HG03354 (cell line): ENCODE measurements around the gene MISP3.

Experiments used
- ATAC-seq: cut with Tn5 transposase; IDR thresholded peaks from one replicate; pipeline ENCODE4 v1.9.1; 2021; ENCODE audit warnings: mild to moderate bottlenecking; ENCODE audit not compliant: unreplicated experiment, poor library complexity, severe bottlenecking

The MISP3 gene

GRCh38 chr19:14073925-14074838, 1.6 kb downstream of the MISP3 start:
- no peak for ATAC-seq

GRCh38 chr19:14078411-14078810, 5.8 kb downstream of the MISP3 start:
- ATAC-seq: no peak

- peak; percentile 86 for ATAC-seq
Observed at GRCh38 chr19:14080887-14081796, 8.6 kb downstream of the MISP3 start.

- ATAC-seq: no peak
Observed at GRCh38 chr19:14081797-14082674, 9.4 kb downstream of the MISP3 start.

GRCh38 chr19:14082675-14082960, 10.0 kb downstream of the MISP3 start:
- ATAC-seq: no peak

GRCh38 chr19:14085309-14085995, 12.9 kb downstream of the MISP3 start, which contains the start of gene C19orf67:
Gene C19orf67, minus strand, starts transcription at chr19:14085783. Its CDS starts 156 bp downstream, at chr19:14085627.
- ATAC-seq: no peak

GRCh38 chr19:14086098-14086497, 13.5 kb downstream of the MISP3 start:
- ATAC-seq: no peak

- ATAC-seq: no peak
Observed at GRCh38 chr19:14088634-14089411, 16.2 kb downstream of the MISP3 start.

- ATAC-seq: no peak
Observed at GRCh38 chr19:14089412-14089661, 16.8 kb downstream of the MISP3 start.

- peak; percentile 19 for ATAC-seq
Observed at GRCh38 chr19:14089662-14090508, 17.3 kb downstream of the MISP3 start.

- peak; percentile 46 for ATAC-seq
Observed at GRCh38 chr19:14090509-14091080, 18.0 kb downstream of the MISP3 start, which contains the start of gene SAMD1. Gene SAMD1, minus strand, starts transcription at chr19:14090751.

- peak; percentile 43 for ATAC-seq
Observed at GRCh38 chr19:14091081-14091812, 18.7 kb downstream of the MISP3 start.

- peak; percentile 21 for ATAC-seq
Observed at GRCh38 chr19:14091813-14092462, 19.4 kb downstream of the MISP3 start.

- ATAC-seq: no peak
Observed at GRCh38 chr19:14093117-14093823, 20.7 kb downstream of the MISP3 start.

- ATAC-seq: no peak
Observed at GRCh38 chr19:14094854-14095253, 22.3 kb downstream of the MISP3 start.
